Left cardiac atrium (tissue), 4 donors: Measurements from ENCODE around the gene NLK. TPM values are rescaled to one million over a fixed set of nuclear protein-coding genes. Genes with fewer than 3 reads are reported as not detected.
"Not testable (repeated sequence)": the region's sequence is repeated elsewhere in the genome, so short reads cannot be mapped to it uniquely, and the experiment has no call there.

Source experiments
- ATAC-seq, 2 donors: fragments of 200-7000 bp; cut with Tn5 transposase; one replicate each; pipeline ENCODE4 v1.9.1; 2020; ENCODE audit warnings: mild to moderate bottlenecking in 2 of 2, moderate library complexity in 2 of 2
- DNase-seq: peaks from one replicate; pipeline ENCODE4 v3.0.0-alpha.2; 2020
- intact Hi-C, 2 donors: fragments of 100-400 bp; cut with DNase I; formaldehyde crosslinking; loops; one replicate each; pipeline versions ENCODE4 v1.14.1 to v1.15.1; 2022 to 2023
- total RNA-seq, 2 donors: library from RNA; stranded (reverse); fragmentation: NEBNext Ultra II Directional; extraction: Animal tissue kit (Norgen Biotek cat#: 25700); gene quantifications; one replicate each; pipeline ENCODE4 v1.2.1, GENCODE V29; 2021
- donor health status: DM: no; HTN: yes; CAD: no.
- donor health status: DM: no; HTN: yes; CAD: no; lungs with severe emphysema.
- donor health status: DM: yes; HTN: yes; CAD: no.
- donor health status: Dilated cardiomyopathy.

NLK gene
- total RNA-seq, 2 donors from 2014 or later = 19.4 to 22.5 TPM

- intact Hi-C loops = no loop called here
- DNase-seq (no peak), ATAC-seq (peak in 1 of 2 donors; percentile 69)
Observed at GRCh38 chr17:28173031-28173561, 130.6 kb downstream of the NLK start.

GRCh38 chr17:28173801-28174200 lies 131.3 kb downstream of the NLK start:
- DNase-seq (no peak), ATAC-seq (peak in 1 of 2 donors; percentile 77)
- intact Hi-C loops = no loop called here

- intact Hi-C loops = no loop called here
- ATAC-seq = no peak
- no peak for DNase-seq
Observed at GRCh38 chr17:28174352-28175046, 132.0 kb downstream of the NLK start.

- intact Hi-C loops = no loop called here
- DNase-seq (no peak), ATAC-seq (no peak)
Observed at GRCh38 chr17:28177351-28177750, 134.9 kb downstream of the NLK start.

GRCh38 chr17:28178800-28179199 lies 136.3 kb downstream of the NLK start:
- no peak for DNase-seq
- intact Hi-C loops = no loop called here
- no peak for ATAC-seq

- ATAC-seq (no peak), DNase-seq (no peak)
- intact Hi-C loops = no loop called here
Observed at GRCh38 chr17:28180449-28180848, 138.0 kb downstream of the NLK start.

- no peak for DNase-seq
- ATAC-seq = no peak
- intact Hi-C loops = no loop called here
Observed at GRCh38 chr17:28181568-28181967, 139.1 kb downstream of the NLK start.

GRCh38 chr17:28182559-28182958 lies 140.1 kb downstream of the NLK start:
- ATAC-seq (no peak), DNase-seq (no peak)
- intact Hi-C loops = no loop called here

GRCh38 chr17:28185658-28186057 lies 143.2 kb downstream of the NLK start:
- no peak for DNase-seq
- ATAC-seq = no peak
- intact Hi-C loops = no loop called here

GRCh38 chr17:28186472-28186871 lies 144.0 kb downstream of the NLK start:
- DNase-seq, ATAC-seq, intact Hi-C loops: not testable (repeated sequence)

GRCh38 chr17:28187931-28188330 lies 145.5 kb downstream of the NLK start:
- ATAC-seq = no peak
- intact Hi-C loops = no loop called here
- no peak for DNase-seq

- intact Hi-C loops = no loop called here
- no peak for ATAC-seq
- no peak for DNase-seq
Observed at GRCh38 chr17:28188841-28189263, 146.4 kb downstream of the NLK start.

GRCh38 chr17:28189667-28190066 lies 147.2 kb downstream of the NLK start:
- intact Hi-C loops = no loop called here
- no peak for ATAC-seq
- DNase-seq = no peak

GRCh38 chr17:28191018-28191417 lies 148.5 kb downstream of the NLK start:
- no peak for DNase-seq
- no peak for ATAC-seq
- intact Hi-C loops = no loop called here

GRCh38 chr17:28193241-28193640 lies 150.8 kb downstream of the NLK start:
- intact Hi-C loops = no loop called here
- DNase-seq (peak; percentile 38), ATAC-seq (peak in 1 of 2 donors; percentile 79)

- DNase-seq (no peak), ATAC-seq (no peak)
- intact Hi-C loops = no loop called here
Observed at GRCh38 chr17:28194382-28194781, 151.9 kb downstream of the NLK start.

- no peak for ATAC-seq
- intact Hi-C loops = no loop called here
- no peak for DNase-seq
Observed at GRCh38 chr17:28196636-28197035, 154.2 kb downstream of the NLK start.

GRCh38 chr17:28199115-28199514 lies 156.6 kb downstream of the NLK start:
- DNase-seq (no peak), ATAC-seq (no peak)
- intact Hi-C loops = no loop called here

GRCh38 chr17:28199728-28200127 lies 157.3 kb downstream of the NLK start:
- intact Hi-C loops = no loop called here
- ATAC-seq = no peak
- no peak for DNase-seq

GRCh38 chr17:28201315-28201714 lies 158.8 kb downstream of the NLK start:
- ATAC-seq (no peak), DNase-seq (no peak)
- intact Hi-C loops = no loop called here

- DNase-seq = no peak
- ATAC-seq = no peak
- intact Hi-C loops = no loop called here
Observed at GRCh38 chr17:28204244-28204643, 161.8 kb downstream of the NLK start.
